Neural progenitor cell (in vitro differentiated cells): ENCODE results near the gene PLIN4.

Source experiments
- CTCF ChIP-seq: fragments of 200-600 bp; sonication (generic); IDR thresholded peaks from 2 replicates; pipeline ENCODE4 v1.5.1; 2017; ENCODE audit warnings: antibody characterized with exemption, mild to moderate bottlenecking
- EZH2 ChIP-seq: fragments of 200-600 bp; sonication (generic); IDR thresholded peaks from 2 replicates; pipeline ENCODE4 v1.6.1; 2017; ENCODE audit warnings: antibody characterized with exemption, mild to moderate bottlenecking, moderate library complexity
- EZH2phosphoT487 ChIP-seq: fragments of 200-600 bp; sonication (generic); IDR thresholded peaks from 2 replicates; pipeline ENCODE4 v1.6.1; 2017; ENCODE audit warnings: antibody characterized with exemption

- no peak for TF ChIP-seq EZH2
- TF ChIP-seq CTCF: no peak
- no peak for TF ChIP-seq EZH2phosphoT487
Observed at GRCh38 chr19:4472174-4472974, 45.9 kb downstream of the PLIN4 start, which contains the start of gene HDGFL2.
